Skeletal muscle cell (primary cell): ENCODE measurements around the gene CTDP1.
"Not testable (repeated sequence)": the region's sequence is repeated elsewhere in the genome, so short reads cannot be mapped to it uniquely, and the experiment has no call there.

Experiments
- DNase-seq: peaks from one replicate; pipeline ENCODE4 v3.0.0-alpha.2; 2010; ENCODE audit warnings: low read depth
- H3K4me3 ChIP-seq: 2 replicates; pipeline ENCODE4 v1.5.1; 2011; ENCODE audit warnings: low read depth, mild to moderate bottlenecking, control low read depth, low read length, moderate library complexity

The CTDP1 gene

DNA sequence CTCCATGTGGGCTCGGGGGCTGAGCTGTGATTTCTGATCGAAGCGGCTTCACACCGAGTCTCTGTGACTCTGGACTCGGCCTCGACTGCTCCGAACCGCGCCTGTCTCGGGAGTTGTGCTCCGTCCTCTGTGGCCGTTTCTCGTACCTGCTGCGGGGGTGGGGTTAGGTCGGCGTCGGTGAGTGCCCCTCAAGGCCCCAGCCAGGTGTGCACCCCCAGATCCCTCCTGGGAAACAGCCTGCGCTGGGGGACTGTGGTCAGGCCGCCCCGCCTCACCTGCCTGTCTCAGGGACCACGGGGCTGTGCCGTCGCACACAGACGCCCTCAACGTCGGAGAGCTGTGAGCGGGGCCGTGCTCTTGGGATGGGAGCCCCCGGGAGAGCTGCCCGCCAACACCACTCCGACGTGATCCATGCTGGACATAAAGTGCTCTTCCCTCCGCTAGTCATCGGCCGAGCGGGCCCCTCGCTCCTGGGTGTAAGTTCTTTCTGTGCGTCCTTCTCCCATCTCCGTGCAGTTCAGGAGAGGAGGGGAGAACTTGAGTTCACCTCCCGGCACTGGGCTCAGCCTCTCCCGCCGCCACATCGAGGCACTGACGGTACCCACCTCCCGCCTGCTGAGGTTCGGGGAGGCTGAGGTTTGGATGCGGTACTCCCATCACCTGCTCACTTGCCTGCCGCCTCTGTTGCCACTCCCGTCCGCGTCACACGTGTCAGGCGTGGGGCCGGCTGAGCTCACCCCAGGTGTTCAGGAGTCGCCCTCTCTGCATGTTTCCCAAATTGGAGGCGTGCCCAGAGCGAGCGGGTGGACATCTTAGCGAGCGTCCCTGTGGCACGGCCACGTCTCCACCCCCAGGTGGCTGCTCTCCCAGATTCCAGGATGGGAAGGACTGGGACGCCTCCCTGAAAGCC, 55.7 kb downstream of the CTDP1 start:
- no peak overlapping the region for H3K4me3 ChIP-seq
- no peak for DNase-seq

DNA sequence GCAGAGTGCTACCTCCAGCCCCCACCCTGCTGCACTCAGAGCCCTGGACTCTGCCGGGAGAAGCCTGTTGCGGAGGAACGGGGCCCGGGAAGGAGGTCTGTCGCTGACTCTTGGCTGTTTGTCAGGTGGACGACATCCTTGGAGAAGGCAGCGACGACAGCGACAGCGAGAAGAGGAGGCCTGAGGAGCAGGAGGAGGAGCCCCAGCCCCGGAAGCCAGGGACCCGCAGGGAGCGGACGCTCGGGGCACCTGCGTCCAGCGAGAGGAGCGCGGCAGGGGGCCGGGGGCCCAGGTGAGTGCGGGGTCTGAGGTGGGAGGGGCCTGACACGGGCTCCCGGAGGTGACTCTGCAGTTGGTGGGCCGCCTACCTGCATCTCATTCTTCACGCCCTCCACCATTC, 56.6 kb downstream of the CTDP1 start:
- no peak overlapping the region for H3K4me3 ChIP-seq
- DNase-seq, result no peak

DNA sequence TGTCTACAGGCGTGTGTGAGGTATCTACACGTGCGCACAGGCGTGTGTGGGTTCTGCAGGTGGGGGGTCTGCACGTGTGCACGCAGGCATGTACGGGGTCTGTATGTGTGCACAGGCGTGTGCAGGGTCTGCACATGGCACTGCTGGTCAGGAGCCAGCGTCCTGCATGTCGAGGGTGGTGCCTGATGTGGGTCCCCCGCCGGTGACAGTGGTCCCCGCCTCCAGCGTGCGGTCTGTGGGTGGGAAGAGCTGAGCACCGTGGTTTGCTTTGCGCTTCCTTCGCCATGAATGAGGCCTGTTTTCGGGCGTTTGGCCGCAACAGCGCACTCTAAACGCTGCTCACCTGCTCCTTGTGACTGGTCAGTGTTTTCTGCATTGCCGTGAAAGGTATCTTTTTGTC, 57.2 kb downstream of the CTDP1 start:
- no peak for DNase-seq
- no peak overlapping the region for H3K4me3 ChIP-seq

- no peak for DNase-seq
- H3K4me3 ChIP-seq, result no peak overlapping the region
Measured at GRCh38 chr18:79737426-79737825, 57.8 kb downstream of the CTDP1 start.

GRCh38 chr18:79738041-79738461, 58.4 kb downstream of the CTDP1 start:
- DNase-seq, result no peak
- no peak overlapping the region for H3K4me3 ChIP-seq

- H3K4me3 ChIP-seq, result no peak overlapping the region
- peak; percentile 19 for DNase-seq
Measured at GRCh38 chr18:79738581-79739439, 59.2 kb downstream of the CTDP1 start.

DNA sequence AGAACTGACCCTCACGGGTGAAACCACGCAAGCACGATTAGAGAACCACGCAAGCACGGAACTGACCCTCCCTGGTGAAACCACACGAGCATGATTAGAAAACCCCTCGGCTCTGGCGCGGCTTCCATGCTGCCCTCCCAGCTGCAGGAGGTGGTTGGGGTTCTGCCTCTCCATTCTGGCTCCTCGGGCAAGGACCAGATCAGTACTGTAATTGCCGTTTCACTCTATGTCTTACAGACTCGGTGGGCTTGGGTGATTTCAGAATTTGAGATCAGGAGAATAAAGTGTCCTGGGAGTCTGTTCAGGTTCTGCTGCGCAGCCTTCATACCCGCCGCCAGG, 59.8 kb downstream of the CTDP1 start:
- no peak overlapping the region for H3K4me3 ChIP-seq
- DNase-seq, result no peak

GRCh38 chr18:79740047-79740446, 60.4 kb downstream of the CTDP1 start:
- DNase-seq, H3K4me3 ChIP-seq: not testable (repeated sequence)

- H3K4me3 ChIP-seq, result no peak overlapping the region
- DNase-seq, result no peak
Measured at GRCh38 chr18:79740521-79741361, 61.1 kb downstream of the CTDP1 start.

DNA sequence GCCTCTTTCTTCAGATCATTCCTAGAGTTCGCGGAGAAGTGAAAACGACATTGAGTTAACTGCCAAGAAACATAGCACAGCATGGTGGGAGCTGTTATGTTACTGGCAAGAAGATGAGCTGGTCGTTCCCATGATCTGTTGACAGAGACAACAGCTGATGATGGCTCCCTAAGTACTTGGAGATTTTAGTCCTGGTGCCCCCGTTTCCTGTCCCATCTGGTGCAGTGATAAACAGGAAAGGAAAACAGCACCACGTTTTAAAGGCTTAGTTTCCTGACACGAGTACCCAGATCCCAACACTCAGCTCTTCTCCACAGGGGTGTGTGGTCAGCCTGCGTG, 61.7 kb downstream of the CTDP1 start:
- peak; percentile 9 for DNase-seq
- no peak overlapping the region for H3K4me3 ChIP-seq

- no peak for DNase-seq
- no peak overlapping the region for H3K4me3 ChIP-seq
Measured at GRCh38 chr18:79742076-79742475, 62.5 kb downstream of the CTDP1 start.

DNA sequence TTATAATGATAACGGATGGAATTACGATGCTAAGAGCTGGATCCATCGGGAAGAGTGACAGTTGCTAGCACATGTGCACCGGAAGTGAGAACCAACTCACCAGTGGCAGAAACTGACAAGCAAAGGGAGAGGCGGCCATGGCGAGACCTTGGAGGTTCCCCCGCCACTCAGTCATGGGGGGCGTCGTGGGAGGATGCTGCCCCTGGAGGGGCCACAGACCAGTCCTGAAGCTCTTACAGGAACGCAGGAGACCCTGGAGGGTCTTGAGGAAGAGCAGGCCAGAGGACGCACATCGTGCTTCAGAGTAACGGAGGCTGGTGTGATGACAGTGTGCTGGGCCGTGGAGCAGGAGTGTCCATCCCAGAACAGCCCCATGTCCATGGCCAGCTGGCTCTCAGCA, 65.0 kb downstream of the CTDP1 start:
- no peak overlapping the region for H3K4me3 ChIP-seq
- DNase-seq, result no peak

DNA sequence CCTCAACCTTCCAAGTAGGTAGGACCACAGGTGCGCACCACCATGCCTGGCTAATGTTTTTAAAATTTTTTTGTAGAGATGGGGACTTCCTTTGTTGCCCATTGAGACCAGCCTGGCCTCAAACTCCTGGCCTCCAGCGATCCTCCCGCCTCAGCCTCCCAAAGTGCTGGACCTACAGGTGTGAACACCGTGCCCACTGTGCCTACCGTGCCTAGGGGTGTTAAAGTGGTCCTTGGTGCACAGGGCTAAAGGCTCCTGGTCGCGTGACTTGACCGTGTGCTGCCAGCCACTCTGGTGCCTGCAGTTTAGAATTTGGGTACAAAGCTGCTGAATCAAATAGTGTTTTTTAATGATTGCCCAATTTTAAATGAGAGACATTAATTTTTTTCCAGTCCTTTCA, 67.1 kb downstream of the CTDP1 start:
- no peak overlapping the region for H3K4me3 ChIP-seq
- no peak for DNase-seq

DNA sequence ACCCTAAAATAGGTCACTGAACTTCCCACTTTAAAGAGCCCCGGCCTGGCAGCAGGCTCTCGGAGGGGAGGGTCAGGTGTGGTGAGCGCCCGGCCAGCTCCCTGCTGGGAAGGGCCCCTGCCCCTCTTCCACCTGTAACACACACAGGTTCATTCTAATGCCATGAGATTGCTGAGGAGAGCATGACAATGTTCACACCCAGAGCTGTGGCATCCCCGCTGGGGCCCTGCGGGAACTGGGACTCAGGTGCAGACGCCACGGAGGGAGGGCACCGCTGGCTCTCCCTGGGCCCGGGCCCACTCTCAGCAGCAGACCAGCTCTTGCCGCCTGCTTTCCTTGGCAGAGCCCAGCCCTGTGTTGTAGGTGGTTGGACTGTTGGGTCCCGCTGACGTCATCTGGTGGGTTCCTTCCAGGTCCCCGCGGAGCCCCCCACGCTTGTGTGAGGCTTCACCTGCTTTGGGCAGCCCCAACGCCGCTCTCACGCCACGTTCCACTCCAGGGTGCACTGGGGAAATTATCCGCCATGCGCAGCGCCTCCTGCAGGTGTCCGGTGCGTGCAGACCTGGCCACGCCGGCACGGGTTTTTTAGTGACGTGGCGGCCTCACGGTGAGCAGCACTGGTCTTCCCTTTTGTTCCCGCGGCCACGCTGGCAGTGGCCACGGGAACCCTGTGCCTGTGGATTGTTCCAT, 67.7 kb downstream of the CTDP1 start:
- no peak for DNase-seq
- no peak overlapping the region for H3K4me3 ChIP-seq

GRCh38 chr18:79748321-79749180, 68.9 kb downstream of the CTDP1 start:
- H3K4me3 ChIP-seq, result no peak overlapping the region
- no peak for DNase-seq

GRCh38 chr18:79749251-79750191, 69.9 kb downstream of the CTDP1 start:
- no peak for DNase-seq
- H3K4me3 ChIP-seq, result no peak overlapping the region

- no peak overlapping the region for H3K4me3 ChIP-seq
- no peak for DNase-seq
Measured at GRCh38 chr18:79750980-79751571, 71.5 kb downstream of the CTDP1 start.
